ENCODE results near the gene DLEU7. TPM values are rescaled to one million over a fixed set of nuclear protein-coding genes. Genes with fewer than 3 reads are reported as not detected.

Gene DLEU7
- polyA plus RNA-seq, 1 donor (not counting 4 experiments of a cell fraction or from before 2014, with no cell fraction given), result not detected

GRCh38 chr13:50844084-50844875 lies 788 bp upstream of the DLEU7 start:
- peak; percentile 18 for TF ChIP-seq EZH2 (IDR thresholded peaks at IDR 0.05; ENCODE audit: low read length)
- no peak for TF ChIP-seq CTCF (optimal IDR thresholded peaks at IDR 0.05 in 1 of 3, IDR thresholded peaks at IDR 0.05 in 1 of 3, conservative IDR thresholded peaks at IDR 0.05 in 1 of 3; ENCODE audit: extremely low read depth in 1 of 3, insufficient read depth in 2 of 3, low read length in 3 of 3)
- Histone ChIP-seq H3K36me3 (ENCODE audit: control insufficient read depth in 2 of 2, extremely low read depth in 1 of 2, insufficient read depth in 2 of 2, low read length in 2 of 2) (no peaks in the 10 kb centered on the region), H3K4me3 (ENCODE audit: control insufficient read depth in 2 of 3, extremely low read depth in 1 of 3, insufficient read depth in 2 of 3, low read depth in 1 of 3, low read length in 3 of 3) (no peak overlapping the region), H3K27me3 (ENCODE audit: control insufficient read depth, extremely low read depth, insufficient read depth, low read length) (peaks cover 30% of the 10 kb centered on the region), H3K79me2 (ENCODE audit: control insufficient read depth, insufficient read depth, low read length) (no peaks in the 10 kb centered on the region), H3K9ac (ENCODE audit: control insufficient read depth, extremely low read depth, insufficient read depth, low read length) (no peak overlapping the region), H3K9me3 (ENCODE audit: control insufficient read depth, low read depth, low read length) (no peaks in the 10 kb centered on the region), H4K20me1 (ENCODE audit: control insufficient read depth, extremely low read depth, insufficient read depth, low read length) (no peaks in the 10 kb centered on the region), H3K9me1 (ENCODE audit: control insufficient read depth, extremely low read depth, insufficient read depth, low read length) (no peaks in the 10 kb centered on the region), H3K27ac (ENCODE audit: control insufficient read depth, insufficient read depth, low read length) (no peak overlapping the region), H3K4me1 (ENCODE audit: control insufficient read depth, extremely low read depth, insufficient read depth, low read length) (no peaks in the 10 kb centered on the region), H3K4me2 (ENCODE audit: control insufficient read depth, extremely low read depth, insufficient read depth, low read depth, low read length) (no peak overlapping the region), H2AFZ (ENCODE audit: control insufficient read depth, low read length) (no peak overlapping the region)
- no peak for DNase-seq (ENCODE audit: low read depth, low spot score)
- dilution Hi-C loops (cut with MboI; ENCODE audit: extremely low pct_ligation_motif_present, low sequenced_read_pairs), result no loop called here
- FAIRE-seq, result no peak

- dilution Hi-C loops (cut with MboI; ENCODE audit: extremely low pct_ligation_motif_present, low sequenced_read_pairs), result no loop called here
- Histone ChIP-seq H4K20me1 (ENCODE audit: control insufficient read depth, extremely low read depth, insufficient read depth, low read length) (no peaks in the 10 kb centered on the region), H3K9me1 (ENCODE audit: control insufficient read depth, extremely low read depth, insufficient read depth, low read length) (no peaks in the 10 kb centered on the region), H3K27ac (ENCODE audit: control insufficient read depth, insufficient read depth, low read length) (no peak overlapping the region), H3K9me3 (ENCODE audit: control insufficient read depth, low read depth, low read length) (no peaks in the 10 kb centered on the region), H2AFZ (ENCODE audit: control insufficient read depth, low read length) (no peak overlapping the region), H3K27me3 (ENCODE audit: control insufficient read depth, extremely low read depth, insufficient read depth, low read length) (peaks cover 30% of the 10 kb centered on the region), H3K9ac (ENCODE audit: control insufficient read depth, extremely low read depth, insufficient read depth, low read length) (no peak overlapping the region), H3K79me2 (ENCODE audit: control insufficient read depth, insufficient read depth, low read length) (no peaks in the 10 kb centered on the region), H3K4me1 (ENCODE audit: control insufficient read depth, extremely low read depth, insufficient read depth, low read length) (no peaks in the 10 kb centered on the region), H3K36me3 (ENCODE audit: control insufficient read depth in 2 of 2, extremely low read depth in 1 of 2, insufficient read depth in 2 of 2, low read length in 2 of 2) (no peaks in the 10 kb centered on the region), H3K4me3 (ENCODE audit: control insufficient read depth in 2 of 3, extremely low read depth in 1 of 3, insufficient read depth in 2 of 3, low read depth in 1 of 3, low read length in 3 of 3) (no peak overlapping the region), H3K4me2 (ENCODE audit: control insufficient read depth, extremely low read depth, insufficient read depth, low read depth, low read length) (no peak overlapping the region)
- DNase-seq (ENCODE audit: low read depth, low spot score), result no peak
- no peak for FAIRE-seq
- no peak for TF ChIP-seq CTCF (optimal IDR thresholded peaks at IDR 0.05 in 1 of 3, IDR thresholded peaks at IDR 0.05 in 1 of 3, conservative IDR thresholded peaks at IDR 0.05 in 1 of 3; ENCODE audit: extremely low read depth in 1 of 3, insufficient read depth in 2 of 3, low read length in 3 of 3)
- peak; percentile 42 for TF ChIP-seq EZH2 (IDR thresholded peaks at IDR 0.05; ENCODE audit: low read length)
Observed at GRCh38 chr13:50842990-50843256, 569 bp downstream of the DLEU7 start.
